DMS79 treated with DMSO at 0.1 percent for 48 hours (cell line): ENCODE results near the gene MRPL20.
"Not testable (repeated sequence)": the region's sequence is repeated elsewhere in the genome, so short reads cannot be mapped to it uniquely, and the experiment has no call there.

Source experiments
- DNase-seq: peaks from one replicate; lab custom pipeline; 2025; lab: John Stamatoyannopoulos, UW

MRPL20 gene

DNA sequence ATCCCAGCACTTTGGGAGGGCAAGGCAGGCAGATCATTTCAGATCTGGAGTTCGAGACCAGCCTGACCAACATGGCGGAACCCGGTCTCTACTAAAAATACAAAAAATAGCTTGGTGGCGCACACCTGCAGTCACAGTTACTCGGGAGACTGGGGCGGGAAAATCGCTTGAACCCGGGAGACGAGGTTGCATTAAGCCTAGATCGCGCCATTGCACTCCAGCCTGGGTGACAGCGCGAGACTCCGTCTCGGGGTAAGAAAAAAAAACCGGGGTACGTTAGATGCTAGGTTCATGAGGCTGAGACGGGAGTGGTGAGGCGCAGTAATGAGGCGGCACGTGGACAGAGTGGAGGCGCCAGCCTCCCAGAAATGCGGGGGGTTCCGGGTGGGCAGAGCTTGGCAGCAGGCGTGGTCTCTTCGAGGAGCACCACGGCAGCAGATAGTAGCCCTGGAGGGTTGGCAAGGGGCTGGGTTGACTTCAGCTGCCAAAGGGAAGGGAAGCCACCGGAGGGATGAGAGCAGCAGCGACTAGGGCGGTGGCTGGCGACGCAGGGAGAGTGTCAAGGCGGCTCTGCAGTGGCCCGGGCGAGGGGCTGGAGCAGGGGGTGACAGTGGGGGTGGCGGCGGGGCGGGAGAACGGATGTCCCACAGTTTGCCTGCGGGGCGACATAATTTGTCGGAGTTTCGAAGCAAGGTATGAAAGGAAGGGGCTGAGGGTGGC lies 832 bp downstream of the MRPL20 start:
- no peak for DNase-seq

DNA sequence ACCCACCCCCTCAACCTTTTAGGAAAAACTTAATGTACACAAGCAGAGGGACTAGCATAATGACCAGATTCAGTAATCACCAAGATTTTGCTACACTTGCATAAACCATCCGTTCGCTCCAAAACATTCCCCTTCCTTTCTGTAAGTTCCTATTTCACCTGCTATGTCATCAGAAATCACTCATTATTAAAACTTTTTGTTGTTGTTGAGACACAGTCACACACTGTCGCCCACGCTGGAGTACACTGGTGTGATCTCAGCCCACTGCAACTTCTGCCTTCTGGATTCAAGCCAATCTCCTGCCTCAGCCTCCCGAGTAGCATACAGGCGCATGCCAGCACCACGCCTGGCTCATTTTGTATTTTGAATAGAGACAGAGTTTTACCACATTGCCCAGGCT lies 3.4 kb downstream of the MRPL20 start:
- DNase-seq = no peak

DNA sequence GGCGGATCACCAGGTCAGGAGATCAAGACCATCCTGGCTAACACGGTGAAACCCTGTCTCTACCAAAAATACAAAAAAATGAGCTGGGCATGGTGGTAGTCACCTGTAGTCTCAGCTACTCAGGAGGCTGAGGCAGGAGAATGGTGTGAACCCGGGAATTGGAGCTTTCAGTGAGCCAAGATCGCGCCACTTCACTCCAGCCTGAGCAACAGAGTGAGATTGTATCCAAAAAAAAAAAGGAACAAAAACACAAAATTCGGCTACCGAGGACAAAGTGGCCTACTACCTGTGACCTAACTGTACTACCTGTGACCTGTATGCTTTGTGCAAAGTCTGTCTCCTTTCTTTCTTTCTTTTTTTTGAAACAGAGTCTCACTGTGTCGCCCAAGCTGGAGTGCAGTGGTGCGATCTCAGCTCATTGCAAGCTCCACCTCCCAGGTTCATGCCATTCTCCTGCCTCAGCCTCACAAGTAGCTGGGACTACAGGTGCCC lies 4.1 kb downstream of the MRPL20 start:
- DNase-seq = not testable (repeated sequence)

DNA sequence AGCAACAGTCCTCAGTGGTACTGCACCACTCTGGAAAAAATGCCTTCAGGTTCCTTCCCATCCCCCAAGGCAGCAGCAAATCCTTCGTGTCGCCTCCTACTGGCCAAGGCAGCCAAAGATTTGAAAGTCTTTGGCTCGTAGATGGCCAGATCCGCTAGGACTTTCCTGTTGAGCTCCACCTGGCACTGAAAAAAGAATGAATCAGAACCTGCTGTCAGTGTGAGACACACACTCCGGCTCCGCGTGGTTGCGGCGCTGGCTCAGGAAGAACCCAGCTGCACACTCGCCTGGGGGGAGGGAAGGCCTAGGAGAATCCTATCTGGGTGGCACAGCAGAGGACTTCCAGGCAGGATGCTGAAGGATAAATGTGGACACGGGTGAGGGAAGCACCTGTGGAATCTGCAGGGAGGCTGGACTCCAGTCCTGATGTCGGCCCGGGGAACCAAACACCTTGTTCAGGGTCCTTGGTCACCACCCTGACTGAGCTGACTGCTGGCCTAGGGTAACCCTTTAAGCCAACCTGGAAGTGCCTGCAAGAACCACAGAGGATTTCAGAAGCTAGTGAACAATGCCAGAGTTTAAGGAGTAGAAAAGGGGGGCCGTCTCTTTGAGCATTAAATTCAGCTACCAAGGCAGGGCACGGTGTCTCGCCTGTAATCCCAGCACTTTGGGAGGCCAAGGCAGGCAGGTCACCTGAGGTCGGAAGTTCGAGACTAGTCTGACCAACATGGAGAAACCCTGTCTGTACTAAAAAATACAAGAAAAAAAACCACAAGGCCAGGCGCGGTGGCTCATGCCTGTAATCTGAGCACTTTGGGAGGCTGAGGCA lies 4.8 kb downstream of the MRPL20 start:
- DNase-seq = no peak

DNA sequence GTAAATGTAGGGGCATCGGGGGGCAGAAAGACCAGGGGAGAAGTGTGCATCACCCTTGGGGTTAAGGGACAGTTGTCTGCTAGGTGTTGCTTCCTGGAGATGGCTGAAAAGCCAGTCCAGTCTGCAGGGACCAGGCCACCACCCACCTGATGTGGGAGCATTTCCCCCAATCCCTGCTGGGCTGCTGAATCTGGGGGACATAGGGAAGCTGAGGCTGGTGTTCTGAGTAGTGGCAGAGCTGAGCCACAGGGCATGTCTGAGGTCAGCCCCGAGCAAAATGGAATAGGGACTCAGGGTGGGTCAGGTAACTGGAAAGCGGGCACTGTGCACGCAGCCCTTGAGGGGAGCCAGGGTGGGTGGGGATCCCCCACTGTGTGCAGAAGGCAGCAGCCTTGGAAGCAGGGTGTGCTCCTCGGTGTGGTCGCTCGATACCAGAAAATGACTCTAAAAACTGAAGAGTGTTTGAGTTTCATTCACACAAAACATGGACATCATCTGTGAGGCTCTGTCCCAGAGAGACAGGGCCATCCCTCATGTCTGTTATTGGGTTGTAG lies 5.6 kb downstream of the MRPL20 start:
- no peak for DNase-seq

DNA sequence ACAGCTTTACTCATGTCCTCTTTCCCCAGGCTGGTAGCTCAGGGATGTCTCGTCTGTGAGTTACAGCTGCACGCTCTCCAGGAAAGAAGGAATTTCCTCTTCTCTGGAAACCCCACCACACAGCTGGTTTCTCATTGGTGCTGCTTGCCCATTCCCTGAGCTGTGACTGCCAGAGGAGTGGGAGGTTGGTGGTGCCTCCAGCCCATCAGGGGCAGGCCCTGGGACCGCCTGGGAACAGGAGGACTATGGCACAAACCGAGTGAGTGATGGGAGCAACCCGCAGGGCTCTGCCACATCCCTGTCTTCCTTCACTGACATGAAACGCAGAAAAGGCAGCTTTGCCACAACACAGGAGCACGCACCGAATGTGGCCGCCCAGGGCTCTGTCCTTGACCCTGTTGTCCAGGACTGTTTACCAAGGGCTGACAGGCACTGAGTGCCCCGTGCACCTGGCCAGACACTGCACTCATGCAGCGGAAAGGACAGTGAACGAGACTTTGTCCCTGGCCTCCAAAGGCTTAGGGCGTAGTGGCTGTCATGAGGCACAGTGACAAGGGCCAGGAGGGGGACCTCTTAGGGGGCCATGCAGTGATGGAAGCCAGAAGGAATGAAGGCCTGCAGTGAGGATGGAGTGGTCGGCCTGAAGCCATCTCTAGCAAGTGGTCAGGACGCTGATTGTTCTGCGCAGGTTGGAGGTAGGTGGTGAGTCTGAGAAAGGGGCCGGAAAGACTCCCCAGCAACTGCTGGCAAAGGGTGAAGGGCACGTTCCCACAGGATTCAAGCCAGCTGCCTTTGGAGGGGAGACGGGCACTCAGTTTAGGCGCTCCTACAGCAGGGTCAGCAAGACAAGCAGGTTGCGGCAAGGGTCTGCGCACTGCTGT lies 6.3 kb downstream of the MRPL20 start:
- DNase-seq = no peak

DNA sequence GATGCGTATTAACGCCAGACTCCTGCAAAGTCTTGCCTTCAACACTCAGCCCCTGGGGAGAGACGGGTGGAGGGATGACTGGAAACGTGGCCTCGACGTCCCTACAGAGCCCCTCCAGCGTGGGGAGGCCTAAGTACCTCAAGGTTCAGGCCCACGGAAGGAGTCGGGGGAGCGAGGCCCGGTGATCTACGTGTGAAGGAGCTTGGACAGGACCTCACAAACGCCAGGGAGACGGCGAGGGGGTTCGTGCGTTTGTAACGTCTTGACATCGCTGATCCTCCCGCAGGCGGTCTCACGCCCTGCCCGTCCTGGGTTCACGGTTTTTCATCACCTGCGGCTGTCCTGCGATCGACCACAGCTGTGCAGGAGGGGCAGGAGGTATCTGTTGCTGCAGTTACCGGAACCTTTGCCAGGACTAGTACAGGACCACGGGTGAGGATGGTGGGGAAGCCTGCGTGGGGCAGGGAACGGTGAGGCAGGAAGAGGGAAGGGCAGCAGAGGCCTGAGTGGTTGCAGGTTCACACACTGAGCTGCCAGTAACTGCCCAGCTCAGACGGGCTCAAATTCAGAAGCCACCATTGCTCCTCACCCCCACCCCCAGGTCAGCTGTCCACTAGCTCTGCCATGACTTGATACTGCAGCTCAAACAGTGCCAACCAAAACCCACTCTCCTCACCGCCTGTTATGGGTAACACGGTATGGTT lies 7.1 kb downstream of the MRPL20 start:
- DNase-seq = no peak

DNA sequence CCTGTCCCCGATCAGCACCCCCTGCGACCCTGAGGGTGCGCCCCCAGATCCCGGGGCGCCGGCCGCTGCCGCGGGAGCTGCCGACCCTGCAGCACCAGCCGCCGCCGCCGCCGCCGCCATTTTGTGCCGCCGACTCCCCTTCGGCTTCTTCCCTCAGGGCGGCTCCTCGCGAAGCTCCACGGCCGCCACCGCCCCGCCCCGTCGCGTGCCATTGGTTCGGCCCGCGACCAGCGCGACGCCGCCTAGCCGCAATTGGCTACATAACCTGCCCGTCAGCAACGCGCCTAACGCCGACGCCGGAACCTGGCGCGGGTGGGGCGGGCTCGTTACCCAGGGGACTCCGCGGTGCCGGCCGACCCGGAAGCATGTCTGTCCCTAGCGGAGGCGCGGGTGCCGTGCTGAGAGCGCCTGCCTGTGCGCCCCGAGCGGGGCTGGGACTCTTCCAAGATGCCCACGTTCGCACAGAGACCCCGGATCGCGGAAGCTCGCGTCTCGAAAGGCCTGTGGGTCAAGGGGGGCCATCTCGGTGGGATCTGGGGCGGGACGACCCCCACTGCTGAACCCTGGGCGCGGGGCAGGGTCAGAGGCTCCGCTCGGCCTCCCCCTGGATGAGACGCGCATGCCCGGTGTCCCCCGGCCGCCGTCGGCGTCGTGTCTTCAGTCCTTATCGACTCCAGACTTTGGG lies 7.8 kb downstream of the MRPL20 start, which contains the start of gene CCNL2:
CCNL2 (minus strand) TSS at position 149 of the 685 bp plus-strand sequence; CDS start at position 120, 29 bp downstream.
- peak; percentile 93 for DNase-seq

DNA sequence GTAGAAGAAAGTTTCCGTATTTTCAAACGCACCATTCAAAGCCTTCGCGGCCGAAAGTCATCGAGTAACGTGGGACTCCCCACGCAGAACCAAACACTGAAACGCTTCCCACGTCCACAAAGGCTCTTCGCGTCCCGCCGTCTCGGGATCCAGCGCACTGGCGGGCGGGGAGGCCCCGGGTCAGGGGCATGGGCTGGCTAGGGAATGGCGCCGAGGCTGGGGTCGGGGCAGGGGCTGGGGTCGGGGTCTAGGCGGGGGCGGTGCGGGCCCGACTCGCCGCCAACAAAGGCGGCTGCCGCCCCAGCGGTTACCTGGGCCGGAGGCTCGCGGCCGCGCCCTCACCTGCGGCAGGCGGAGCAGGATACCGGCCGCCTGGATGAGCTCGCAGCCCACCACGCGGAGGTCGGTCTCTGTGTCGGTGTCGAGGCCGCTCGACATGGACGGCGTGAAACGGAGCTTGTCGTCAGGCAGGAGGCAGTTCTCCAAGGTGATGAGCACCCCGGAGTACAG lies 8.4 kb downstream of the MRPL20 start:
- DNase-seq = no peak

DNA sequence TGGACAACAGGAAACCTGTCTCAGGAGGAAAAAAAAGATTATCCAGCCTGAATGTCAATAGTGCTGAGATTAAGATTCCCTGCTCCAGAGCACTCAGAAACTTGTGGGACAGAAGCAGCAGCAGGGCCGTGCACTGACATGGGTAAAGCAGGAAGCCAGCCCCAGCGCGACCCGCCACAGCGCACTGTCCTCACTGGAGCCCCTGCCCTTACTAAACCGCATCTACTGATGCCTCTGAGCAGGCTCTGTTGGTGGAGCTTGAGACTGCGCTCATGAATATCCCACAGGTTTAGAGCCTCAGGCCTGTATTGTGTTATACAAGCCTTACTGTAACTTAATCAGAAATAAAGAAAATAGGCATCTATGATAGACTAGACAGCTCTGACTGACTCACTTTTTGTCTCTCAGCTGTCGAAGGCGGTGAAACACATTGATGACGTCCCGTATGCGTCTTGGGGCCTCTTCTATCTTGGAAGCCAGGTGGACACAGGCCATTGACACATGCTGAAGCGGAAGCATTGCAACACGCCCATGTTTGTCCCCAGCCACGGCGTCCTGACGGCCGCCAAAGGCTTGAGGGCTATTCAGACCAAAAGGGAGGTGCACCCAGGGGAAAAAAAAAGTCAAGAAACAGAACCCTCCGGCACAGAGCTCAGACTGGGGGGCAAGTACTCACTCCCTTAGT lies 9.1 kb downstream of the MRPL20 start:
- DNase-seq = no peak

DNA sequence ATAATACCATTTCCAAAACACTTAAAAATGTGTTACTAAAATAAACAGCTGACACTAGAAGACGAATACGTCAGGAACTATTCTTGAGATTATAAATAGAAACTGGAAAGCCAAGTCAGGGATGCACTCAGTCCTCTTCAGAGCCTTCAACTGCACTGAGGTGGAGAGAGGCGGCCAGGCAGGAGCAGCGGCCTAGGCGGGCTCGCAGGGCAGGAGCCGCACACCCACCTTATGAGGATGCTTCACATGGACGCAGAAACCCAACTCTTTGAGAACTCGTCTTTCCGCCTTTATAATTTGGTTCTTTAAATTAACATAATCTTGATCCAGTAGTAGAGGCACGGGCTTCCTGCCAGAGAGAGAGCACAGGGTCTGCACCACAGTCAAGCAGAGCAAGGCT lies 11.9 kb downstream of the MRPL20 start:
- DNase-seq = no peak

DNA sequence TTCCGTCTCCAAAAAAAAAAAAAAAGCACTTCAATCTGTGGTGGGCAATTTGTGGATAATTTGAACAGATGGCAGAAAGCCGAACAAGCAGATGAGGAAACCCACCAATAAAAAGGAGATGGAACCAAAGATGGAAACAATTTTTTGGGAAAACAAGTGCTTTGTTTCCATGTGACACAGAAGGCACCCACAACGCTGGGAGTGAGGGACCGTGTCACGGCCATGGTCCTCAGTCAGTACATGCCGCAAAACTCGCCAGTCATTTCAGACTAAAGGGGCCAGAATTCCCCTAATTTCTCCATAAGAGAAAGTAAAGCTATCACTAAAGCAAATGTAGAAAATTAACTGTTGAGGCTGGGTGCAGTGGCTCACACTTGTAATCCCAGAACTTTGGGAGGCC lies 13.0 kb downstream of the MRPL20 start:
- no peak for DNase-seq

DNA sequence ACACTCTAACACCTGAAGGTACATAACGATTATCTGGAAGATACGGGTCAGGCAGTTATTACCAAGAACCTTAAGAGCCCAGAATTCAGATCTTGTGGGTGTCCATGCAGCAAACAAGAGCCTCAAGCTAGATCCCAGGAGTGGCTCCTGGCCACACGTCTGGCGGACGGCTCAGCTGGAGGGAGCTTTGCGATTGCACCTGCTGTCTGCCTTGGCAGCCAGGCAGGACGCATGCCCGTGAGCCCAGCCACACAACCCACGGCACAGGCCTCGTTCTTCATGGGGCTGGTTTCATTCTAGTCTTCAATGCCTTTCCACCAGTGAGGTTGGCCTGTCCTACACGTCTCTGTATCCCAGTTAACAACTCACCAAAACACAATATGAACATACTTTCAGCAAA lies 13.7 kb downstream of the MRPL20 start:
- no peak for DNase-seq

DNA sequence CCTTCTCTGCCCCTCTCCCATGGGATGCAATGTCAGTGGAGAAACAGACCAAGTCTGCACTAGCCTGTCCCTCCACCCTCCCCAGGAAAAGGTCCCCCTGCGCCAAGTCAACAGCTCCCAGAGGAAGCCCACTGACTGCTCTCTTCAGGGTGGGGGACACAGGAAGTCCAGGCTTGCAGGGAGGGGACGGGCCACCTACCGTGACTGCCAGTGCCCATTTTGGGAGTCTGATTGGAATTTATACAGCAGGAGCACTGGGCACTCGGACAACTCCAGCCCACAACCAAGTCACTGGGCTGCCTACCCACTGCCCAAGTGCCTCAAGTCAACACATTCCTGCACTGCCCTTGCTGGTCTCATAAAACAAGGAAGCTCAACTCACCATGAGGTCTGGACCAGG lies 14.1 kb downstream of the MRPL20 start:
- DNase-seq = no peak

DNA sequence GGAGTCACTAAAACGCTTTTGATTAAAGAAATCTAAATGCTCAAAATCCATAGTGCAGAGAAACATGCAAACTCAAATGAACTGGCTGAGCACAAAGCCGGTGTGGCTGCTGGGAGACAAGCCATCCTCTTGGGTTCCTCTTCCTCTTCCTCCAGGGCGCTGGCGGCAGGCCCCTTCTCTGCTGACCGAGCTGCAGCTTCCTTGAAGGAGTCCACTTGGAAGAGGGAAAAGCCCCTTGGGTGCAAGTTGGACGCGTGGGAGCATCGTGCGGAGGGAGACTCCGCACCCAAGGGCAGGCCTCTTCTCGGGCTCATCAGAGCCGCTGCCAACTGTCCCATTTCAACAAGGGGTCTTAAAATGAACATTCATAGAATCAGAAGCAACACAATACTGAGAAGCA lies 15.9 kb downstream of the MRPL20 start:
- no peak for DNase-seq

DNA sequence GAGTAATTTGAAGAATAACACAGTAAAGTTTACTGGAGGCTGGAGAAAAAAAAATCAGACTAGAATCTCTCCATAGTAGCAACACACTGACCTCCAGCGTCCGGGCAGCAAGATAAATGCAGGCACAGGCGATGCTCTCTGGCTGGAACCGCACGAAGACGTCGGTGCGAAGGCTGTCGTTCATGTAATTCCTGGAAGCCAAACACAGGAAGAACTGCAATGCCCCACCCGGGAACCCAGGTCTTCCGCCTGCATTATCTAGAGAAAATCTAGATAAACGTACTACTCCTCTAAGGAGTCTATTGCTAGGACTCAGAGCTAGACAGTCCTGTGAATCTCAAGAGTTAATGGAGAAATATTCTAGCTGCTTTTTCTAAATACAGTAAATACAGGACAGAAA lies 16.4 kb downstream of the MRPL20 start:
- no peak for DNase-seq

DNA sequence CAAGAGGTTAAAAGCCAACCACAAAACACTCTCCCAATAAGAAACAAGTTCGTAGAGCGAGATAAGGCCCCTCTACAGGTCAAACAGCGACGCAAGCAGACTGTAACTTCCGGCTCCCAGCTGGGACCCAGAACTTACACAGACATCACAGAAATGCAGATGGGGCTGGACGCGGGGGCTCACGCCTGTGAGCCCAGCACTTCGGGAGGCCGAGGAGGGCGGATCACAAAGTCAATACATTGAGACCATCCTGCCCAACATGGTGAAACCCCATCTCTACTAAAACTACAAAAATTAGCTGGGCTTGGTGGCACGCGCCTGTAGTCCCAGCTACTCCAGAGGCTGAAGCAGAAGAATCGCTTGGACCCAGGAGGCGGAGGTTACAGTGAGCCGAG lies 19.0 kb downstream of the MRPL20 start:
- DNase-seq = no peak

DNA sequence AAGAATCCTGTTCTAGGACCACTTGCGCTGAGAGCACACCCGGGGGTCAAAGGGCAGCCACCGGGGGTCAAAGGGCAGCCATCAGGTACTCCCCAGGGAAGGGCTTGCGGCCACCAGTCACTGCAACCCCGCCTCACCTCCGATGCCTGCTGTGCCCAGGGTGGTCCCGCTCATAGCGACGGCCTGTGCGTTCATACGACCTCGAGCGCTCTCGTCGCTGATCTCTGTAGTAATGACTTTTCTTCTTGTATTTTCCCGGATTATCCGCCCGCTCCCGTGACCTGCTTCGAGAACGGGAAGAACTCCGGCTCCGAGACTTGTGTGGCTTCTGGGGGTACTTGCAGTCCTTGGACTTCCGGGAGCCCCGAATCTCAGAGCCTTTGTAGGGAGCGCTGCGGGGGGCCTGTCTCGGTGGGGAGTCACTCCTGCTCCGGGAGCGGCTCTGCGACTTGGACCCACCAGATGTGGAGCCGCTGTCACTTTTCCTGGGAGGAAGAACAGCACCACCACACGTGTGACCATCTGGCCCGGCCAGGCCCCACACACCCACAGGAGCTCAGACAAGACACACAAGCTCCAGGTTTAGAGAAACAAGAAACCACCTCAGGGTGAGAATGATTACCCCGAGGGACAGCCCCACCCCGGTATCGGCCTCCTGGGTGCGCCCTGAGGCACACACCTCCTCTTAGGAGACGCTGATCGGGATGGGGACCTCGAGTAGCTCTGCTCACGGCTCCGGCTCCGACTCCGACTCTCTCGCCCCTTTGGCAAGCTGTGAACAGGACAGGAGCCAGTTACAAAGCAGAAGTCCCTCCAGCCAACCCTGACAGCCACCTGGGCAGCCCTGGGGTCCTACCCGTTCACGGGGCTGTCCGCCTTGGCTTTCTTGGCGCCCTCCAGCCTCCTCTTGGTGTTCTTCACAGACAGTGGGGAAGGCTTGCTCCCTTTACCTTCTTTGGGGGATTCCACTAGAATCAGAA lies 19.7 kb downstream of the MRPL20 start:
- DNase-seq = no peak

DNA sequence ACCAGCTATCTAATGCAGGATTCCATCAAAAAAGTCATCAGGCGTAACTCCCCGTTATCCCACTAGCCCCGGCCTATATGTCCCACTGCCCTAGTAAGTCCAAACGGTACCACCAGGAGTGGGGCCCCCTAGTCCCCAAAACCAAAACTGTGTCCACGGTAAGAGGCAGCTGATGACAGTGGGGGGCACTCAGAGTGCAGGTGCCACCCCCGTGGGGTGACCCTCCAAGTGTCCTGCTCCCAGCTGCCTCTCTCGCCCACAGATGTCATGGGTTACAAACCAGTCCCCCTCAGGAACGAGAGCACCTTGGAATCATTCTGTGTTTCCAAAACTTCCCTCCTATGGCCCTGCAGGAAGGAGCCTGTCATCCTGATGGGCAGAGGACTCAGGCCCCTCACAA lies 21.2 kb downstream of the MRPL20 start:
- no peak for DNase-seq
